GM12865 (cell line): ENCODE results near the gene GASK1A.

ENCODE experiments used
- DNase-seq: peaks from one replicate; pipeline ENCODE4 v3.0.0; 2010; ENCODE audit warnings: low read depth
- H3K4me3 ChIP-seq: 2 replicates; pipeline ENCODE4 v1.5.1; 2011; ENCODE audit warnings: mild to moderate bottlenecking, low read depth, low read length, control low read depth
- CTCF ChIP-seq: IDR thresholded peaks from 2 replicates; pipeline ENCODE4 v1.5.1; 2011; ENCODE audit warnings: low read length, control low read depth, low read depth, inconsistent platforms; ENCODE audit not compliant: insufficient read depth; ENCODE audit errors: missing control alignments

Gene GASK1A

DNA sequence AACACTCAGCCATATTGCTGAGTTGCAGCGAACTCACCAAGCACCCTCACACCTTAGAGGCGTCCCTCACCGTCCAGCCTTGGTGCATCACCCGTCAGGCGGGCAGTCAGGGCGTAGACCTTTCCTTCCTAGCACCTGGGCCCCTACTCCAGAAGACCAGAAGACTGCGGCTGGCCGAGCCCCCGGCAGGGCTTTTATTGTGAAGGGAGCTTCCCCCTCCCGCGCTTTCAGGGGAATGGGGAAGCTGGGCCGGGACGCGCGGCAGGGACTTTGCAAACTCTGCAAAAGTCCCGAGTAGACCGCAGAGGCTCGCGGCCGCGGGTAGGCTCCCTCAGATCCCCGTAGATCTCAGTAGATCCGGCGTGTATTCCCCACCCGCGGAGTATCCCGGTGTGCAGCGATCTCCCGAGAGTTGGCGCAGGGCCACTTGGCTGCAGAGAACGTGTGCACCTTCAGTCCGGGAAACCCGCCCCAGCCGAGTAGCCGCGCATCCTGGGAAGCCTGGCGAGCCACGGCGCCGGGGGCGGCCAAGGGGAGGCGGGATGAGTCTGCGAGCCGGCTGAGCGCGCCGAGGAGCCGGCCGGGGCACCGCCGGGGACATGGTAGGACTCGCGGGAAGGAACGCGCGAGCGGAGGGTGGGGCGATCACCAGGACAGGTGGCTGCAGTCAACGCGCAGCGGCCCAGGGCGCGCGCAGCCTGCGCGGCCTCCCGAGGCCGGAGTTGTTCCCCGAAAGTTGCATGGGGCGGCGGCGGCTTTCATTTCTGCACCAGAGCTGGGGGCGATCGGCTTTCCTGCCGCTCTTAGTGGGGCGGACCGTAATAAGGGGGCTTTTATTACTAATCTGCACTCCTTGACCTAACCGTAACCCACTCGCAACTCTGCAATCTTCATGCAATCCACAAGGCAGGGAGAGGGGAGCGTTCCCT lies at the start of gene GASK1A:
Gene GASK1A, plus strand, starts transcription at position 268 of the 929 bp plus-strand sequence. Its CDS starts 332 bp downstream, at position 600.
- no peak for TF ChIP-seq CTCF
- H3K4me3 ChIP-seq, result no peak within 1 kb of the TSS
- DNase-seq, result no peak

GRCh38 chr3:42934111-42934510 lies 45.0 kb upstream of the GASK1A start:
- no peak overlapping the region for H3K4me3 ChIP-seq
- no peak for DNase-seq
- TF ChIP-seq CTCF, result no peak

- no peak for TF ChIP-seq CTCF
- H3K4me3 ChIP-seq, result no peak overlapping the region
- DNase-seq, result no peak
Observed at GRCh38 chr3:42934910-42935309, 44.2 kb upstream of the GASK1A start.

- no peak for TF ChIP-seq CTCF
- no peak overlapping the region for H3K4me3 ChIP-seq
- DNase-seq, result no peak
Observed at GRCh38 chr3:42935472-42935871, 43.6 kb upstream of the GASK1A start.

DNA sequence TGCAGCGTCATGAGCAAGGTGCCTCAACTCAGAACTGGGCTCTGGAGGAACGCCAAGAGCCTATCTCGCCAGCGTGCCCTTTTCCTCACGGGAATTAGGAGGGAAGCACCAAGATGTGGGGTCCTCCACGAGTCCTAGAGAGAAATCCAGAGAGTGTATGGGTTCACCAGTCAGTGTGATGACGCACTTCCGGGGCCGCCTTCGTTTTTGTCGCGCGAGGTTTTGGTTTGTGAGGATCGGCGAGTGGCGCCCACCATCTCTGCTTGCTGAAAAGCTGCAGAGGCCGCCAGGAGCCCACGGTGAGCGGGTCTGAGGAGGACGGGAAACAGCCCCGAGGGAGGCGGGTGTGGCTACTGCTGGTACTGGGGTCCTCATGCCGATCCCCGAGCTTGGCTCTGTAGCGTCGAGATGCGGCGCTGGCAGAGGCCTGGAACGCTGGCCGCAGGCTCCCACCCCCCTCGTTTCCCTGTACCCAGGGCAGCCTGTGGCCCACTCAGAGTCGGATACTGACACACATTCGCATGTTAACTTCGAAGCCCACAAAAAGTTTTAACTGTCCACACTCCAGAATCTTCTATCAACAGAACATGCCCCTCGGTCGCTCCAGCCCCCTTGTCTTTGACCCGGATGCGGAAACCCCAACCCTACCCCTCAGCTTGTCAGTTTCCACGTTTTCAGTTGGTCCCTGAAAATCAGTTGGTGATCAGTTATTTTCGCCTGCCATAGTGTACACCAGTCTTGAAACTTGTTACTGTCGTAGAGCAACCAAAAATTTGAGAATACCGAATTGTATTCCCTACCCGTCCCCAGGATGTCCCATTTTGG lies 42.7 kb upstream of the GASK1A start:
- H3K4me3 ChIP-seq, result no peak overlapping the region
- TF ChIP-seq CTCF, result no peak
- no peak for DNase-seq

DNA sequence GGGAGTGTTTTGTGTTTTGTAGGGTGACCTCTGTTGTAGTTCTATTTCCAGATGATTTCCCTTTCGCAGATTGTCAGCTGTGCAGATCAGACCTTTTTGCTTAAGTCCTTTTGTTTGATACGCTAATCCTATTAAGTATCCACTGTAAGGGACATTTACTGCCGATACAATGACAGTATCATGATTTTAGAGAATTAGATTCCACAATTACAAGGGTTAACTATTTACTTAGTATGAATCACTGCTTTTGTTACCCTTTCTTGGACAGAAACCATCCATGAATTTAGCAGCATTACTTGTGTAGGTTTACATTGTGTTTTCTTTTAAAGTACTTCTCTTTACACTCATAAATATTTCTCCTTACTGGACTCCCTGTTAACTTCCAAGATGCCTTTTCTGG lies 41.8 kb upstream of the GASK1A start:
- H3K4me3 ChIP-seq, result no peak overlapping the region
- no peak for TF ChIP-seq CTCF
- no peak for DNase-seq
